Endometrium (tissue), 2 donors: Measurements from ENCODE around the gene ATP5IF1.

Experiments
- FAIRE-seq: peaks from 2 replicates; lab custom pipeline; 2012; peaks lifted over from hg19 to GRCh38; lab: Jason Lieb, UNC
- donor health status: control.
- donor health status: control.

The ATP5IF1 gene

GRCh38 chr1:28235755-28236655 is at the start of gene ATP5IF1:
TSS of gene ATP5IF1 (plus strand) at chr1:28236124. CDS start at chr1:28236184, 60 bp downstream.
- peak; percentile 88 for FAIRE-seq

GRCh38 chr1:28190337-28190979 is 45.5 kb upstream of the ATP5IF1 start:
- no peak for FAIRE-seq

DNA sequence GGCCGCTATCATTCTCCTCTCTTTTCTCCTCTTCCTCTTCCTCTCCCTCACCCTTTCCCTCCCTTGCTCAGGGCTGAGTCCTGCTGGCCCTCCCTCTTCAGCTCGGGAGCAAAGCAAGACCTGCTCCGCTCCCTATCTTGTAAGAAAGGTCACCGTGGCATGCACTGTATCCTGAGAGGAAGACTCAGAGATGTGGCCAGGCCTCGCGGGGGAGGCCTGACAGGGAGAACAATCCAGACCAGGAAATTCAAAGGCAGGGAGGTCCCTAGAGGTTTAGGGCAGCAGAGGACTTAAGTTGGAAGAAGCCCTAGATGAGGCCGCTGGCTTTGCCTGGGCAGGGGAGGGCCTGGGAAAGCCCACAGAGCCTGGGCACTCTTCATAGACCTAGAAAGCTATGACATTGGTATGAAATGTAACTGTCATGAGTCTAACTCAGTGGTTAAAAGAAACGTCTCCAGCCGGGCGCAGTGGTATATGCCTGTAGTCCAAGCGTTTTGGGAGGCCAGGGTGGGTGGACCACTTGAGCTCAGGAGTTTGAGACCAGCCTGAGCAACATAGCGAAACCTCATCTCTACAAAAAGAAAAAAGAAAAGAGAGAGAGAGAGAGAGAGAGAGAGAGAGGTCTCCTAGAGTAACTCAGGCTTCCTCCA is 44.8 kb upstream of the ATP5IF1 start:
- FAIRE-seq: no peak

DNA sequence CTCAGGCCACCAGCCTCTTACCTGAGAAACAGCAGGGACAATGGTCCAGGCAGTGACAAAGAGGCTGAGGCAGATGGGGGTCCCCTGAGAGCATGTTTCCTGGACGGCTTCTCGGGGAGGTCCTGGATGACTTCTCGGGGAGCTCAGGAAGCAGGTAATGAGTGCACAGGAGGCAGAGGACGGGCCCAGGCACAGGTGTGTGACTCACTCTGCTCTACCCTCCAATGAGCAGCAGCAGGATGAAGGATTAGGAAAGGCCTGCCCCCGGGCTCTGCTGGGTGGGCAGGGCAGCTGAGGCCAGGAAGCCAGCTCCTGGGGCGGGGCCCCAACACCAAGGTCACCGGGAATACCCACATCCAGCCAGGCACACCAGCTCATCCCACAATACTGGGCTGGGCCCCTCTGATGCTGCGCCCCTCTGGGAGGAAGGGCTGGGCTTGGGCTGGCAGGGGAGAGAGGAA is 42.2 kb upstream of the ATP5IF1 start:
- FAIRE-seq: no peak

GRCh38 chr1:28194326-28195035 is 41.4 kb upstream of the ATP5IF1 start:
- FAIRE-seq: no peak

GRCh38 chr1:28195780-28196179 is 40.1 kb upstream of the ATP5IF1 start:
- no peak for FAIRE-seq

DNA sequence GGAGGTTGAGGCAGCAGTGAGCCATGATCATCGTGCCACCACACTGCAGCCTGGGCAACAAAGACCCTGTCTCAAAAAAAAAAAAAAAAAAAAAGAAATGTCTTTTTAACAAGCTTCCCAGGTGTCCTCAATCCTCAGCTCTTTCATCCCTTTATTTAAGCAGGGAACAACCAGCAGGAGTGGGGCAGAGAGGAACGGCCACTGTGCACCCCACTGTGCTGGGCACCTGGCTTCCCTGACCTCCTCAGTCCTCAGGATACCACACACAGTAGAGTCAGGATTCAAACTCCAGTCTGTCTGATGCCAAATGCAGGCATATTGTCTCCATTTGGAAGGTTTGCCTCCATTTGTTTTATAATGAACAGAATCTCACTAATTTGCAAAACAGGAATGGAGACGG is 39.6 kb upstream of the ATP5IF1 start:
- FAIRE-seq: no peak

DNA sequence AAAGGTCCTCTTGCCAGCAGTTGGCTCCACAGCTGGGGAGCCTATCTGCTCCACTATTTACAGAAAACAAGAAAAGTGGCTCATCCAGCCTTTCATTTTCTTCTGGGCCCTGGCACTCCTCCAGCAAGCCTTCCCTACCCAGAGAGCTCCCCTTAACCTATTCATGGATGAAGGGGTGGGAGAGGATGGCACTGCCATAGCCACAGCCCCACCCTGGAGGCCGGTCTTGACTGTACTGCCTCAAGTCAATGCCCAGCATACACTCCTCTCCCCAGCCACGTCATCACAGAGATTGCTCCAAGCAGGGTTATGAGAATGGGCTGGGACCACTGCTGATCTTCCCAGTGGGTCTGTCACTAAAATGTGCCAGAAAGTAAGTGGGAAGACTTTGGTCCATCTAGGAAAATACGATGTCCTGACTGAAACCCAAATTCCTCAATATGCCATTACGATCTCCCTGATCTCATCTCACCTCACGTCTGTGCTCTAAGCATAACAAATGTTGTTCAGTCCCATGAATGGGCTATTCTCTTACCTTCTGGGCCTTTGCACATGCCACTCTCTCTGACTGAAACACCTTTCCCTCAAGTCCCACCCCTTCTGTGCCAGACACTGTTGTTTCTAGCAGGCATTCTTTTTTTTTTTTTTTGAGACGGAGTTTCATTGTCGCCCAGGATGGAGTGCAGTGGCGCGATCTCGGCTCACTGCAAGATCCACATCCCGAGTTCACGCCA is 38.1 kb upstream of the ATP5IF1 start:
- FAIRE-seq: no peak

DNA sequence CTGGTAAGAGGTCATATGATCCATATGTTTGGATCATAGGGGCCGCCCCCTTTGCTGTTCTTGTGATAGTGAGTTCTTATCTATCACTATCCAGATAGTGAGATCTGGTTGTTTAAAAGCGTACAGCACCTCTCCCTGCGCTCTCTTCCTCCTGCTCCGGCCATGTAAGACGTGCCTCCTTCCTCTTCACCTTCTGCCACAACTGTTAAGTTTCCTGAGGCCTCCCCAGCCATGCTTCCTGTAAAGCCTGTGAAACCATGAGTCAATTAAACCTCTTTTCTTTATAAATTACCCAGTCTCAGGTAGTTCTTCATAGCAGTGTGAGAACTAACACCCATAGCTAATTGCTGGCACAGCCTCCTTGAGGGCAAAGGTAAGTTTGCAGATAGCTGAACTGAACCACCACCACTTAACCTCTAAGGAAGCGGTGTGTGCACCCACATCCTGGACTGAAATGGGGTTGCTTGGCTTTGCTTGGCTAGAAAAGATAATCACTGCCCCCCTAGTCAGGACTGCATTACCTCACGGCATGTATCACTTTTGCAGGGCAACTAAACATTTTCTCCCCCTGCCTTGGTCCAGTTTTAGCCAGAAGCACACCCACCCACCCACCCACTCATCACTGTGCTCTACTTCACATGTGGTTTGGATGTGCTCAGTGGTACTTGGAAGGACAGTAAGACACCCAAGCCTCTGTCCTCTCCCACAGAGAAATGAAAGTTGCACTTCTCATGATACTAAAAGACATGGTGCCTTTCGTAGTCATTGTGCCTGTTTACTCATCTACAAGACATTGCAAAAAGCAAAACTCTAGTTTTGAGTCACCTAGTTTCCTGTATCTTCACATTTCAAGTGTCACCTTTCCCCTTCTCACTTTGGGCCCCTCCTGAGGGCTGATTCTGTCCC is 36.3 kb upstream of the ATP5IF1 start:
- FAIRE-seq: no peak

DNA sequence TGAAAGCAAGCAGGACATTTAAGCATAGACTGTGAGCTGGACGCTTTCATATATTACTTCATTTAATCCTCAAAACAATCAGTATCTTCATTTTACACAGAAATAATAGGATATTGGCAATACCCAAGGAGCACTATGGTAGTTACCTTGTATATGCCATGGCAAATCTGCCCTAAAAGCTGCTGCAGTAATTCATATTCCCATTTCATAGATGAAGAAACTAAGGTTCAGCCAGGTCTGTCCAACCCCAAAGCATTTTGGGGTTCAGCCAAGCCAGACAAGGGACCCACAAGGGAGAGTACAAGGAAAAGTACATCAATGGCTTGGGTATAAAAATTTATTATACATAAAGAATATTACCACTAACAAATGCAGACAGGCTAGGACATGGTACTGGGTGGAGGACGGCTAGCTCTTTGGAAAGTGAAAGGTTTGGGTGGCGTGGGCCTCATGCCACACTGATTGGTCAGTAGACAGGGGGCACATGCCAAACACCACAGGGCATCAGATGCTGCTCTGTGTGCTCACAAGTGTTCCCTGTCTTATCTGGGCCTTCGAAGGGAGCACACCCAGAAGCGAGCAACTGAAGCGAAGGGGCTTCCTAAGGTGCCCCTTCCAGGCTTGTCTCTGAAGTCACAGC is 35.6 kb upstream of the ATP5IF1 start:
- FAIRE-seq: no peak

- no peak for FAIRE-seq
Observed at GRCh38 chr1:28205243-28205642, 30.7 kb upstream of the ATP5IF1 start.

DNA sequence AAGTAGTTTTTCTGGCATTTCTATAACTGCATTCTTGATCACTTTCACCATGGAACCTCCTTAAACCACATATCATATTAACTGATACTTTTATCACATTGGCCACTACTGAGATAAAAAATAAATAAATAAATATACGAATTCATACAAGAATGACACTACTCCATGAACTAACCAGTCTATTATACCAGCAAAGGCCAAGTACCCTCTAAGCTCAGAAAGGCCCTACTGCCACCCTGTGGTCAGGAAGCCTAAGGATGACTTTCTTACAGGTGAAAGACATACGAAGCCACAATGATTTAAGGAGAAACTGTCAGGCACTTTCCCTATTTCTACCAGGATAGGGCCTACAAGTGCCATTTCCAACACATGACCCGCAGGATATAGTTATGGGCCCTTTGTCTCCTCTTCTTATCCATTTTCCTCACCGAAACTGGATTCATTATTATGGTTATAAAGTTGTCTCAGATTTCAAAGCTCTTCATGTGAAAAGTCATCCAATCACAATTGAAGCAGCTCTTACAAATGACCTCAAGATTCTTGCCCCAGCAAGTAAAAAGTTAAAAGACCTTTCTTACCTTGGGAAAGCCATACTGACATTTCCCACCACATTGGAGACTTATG is 27.0 kb upstream of the ATP5IF1 start:
- no peak for FAIRE-seq

GRCh38 chr1:28209700-28210099 is 26.2 kb upstream of the ATP5IF1 start:
- FAIRE-seq: no peak

DNA sequence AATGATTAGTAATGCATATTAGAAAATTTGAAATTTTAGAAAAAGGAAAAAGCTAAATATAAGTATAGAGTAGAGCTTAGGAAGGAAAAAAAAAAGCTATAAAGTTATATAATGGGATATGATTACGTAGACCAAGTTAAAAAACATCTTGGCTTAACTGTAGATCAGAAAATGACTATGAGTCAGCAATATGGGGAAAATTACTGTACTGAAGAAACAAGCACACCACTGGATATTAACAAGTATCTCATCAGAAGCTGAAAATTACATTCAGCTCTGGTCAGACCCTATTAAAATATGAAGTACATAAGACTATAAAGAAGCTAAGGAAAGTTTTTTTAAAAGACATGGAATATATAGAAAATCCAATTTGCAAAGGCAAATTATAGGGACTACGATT is 22.6 kb upstream of the ATP5IF1 start:
- FAIRE-seq: no peak

- no peak for FAIRE-seq
Observed at GRCh38 chr1:28229089-28229488, 6.8 kb upstream of the ATP5IF1 start.

GRCh38 chr1:28229996-28230395 is 5.9 kb upstream of the ATP5IF1 start:
- FAIRE-seq: no peak

DNA sequence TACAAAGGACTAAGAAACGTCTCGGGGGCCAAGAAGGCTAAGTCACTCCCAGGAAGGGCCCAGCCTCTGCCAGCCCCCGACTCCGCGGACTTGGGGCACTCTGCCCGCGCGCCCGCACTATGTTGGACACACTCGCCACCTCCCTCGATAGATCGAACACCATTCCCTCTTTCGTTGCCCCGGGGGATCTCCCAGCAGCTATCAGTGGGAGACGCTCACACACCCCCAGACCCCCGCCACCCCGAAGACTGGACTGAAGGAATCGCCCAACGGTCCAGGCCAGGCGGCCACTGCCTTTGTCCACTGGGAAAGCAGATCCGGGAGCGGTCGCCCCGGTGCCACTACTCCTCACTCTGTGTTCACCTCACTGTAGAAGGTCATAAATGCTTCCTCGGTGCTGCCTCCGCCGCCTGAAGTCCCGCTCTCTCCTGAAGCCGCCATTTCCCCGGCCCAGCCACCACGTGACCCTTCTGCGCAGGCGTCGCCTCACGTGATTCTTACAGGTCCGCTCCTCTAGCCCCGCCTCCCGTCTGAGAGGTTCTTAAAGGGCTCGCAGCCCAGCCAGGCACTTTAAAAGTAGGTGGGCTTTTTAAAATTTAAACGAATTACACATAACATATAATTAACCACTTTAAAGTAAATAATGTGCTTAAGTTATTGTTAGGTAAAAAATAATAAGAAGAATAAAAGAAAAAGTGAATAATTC is 3.2 kb upstream of the ATP5IF1 start, which contains the start of gene DNAJC8:
Gene DNAJC8, minus strand, starts transcription at position 472 of the 706 bp plus-strand sequence. Its CDS starts 31 bp downstream, at position 441.
- FAIRE-seq: peak; percentile 61

GRCh38 chr1:28233264-28233606 is 2.7 kb upstream of the ATP5IF1 start:
- FAIRE-seq: no peak
